ENCODE results near the gene BCDIN3D. TPM values are rescaled to one million over a fixed set of nuclear protein-coding genes. Genes with fewer than 3 reads are reported as not detected.

The BCDIN3D gene
- total and polyA plus RNA-seq, 9 of the 15 experiments (the other 6 are each of a cell fraction or from before 2014, with no cell fraction given) = 3.7 to 6.9 (median 5.6) TPM

GRCh38 chr12:49868952-49869815 lies 26.3 kb upstream of the BCDIN3D start (continued):
- no peak for TF ChIP-seq CHAMP1 (IDR thresholded peaks at IDR 0.05)
- peak in 1 of 3 experiments; percentile 5 for TF ChIP-seq YY1 (IDR thresholded peaks at IDR 0.05; ENCODE audit: borderline replicate concordance in 1 of 3, control insufficient read depth in 1 of 3, extremely low read depth in 1 of 3, insufficient read depth in 3 of 3, insufficient read length in 1 of 3, insufficient replicate concordance in 2 of 3, low read depth in 1 of 3, low read length in 2 of 3)
- TF ChIP-seq SAP30 (IDR thresholded peaks at IDR 0.05; ENCODE audit: borderline replicate concordance, insufficient read depth, low read depth, low read length, poor library complexity, severe bottlenecking) = no peak
- TF ChIP-seq ZFX (CRISPR knock-in tag; IDR thresholded peaks at IDR 0.05) = peak; percentile 59
- peak in 1 of 2 experiments; percentile 87; a peak in 2 of 4 replicates for TF ChIP-seq TEAD1 (CRISPR knock-in tag; IDR thresholded peaks at IDR 0.05)
- TF ChIP-seq ZNF778 (CRISPR knock-in tag; IDR thresholded peaks at IDR 0.05) = no peak
- peak in 1 of 2 experiments; percentile 89 for TF ChIP-seq AFF1 (IDR thresholded peaks at IDR 0.05; ENCODE audit: low read depth in 1 of 2, partially characterized antibody in 2 of 2)
- TF ChIP-seq ETV1 (tag; conservative IDR thresholded peaks at IDR 0.05; ENCODE audit: low read depth) = peak; percentile 78
- peak; percentile 57 for TF ChIP-seq GMEB1 (CRISPR knock-in tag; IDR thresholded peaks at IDR 0.05)
- no peak for TF ChIP-seq ZNF347 (CRISPR knock-in tag; IDR thresholded peaks at IDR 0.05; ENCODE audit: low read depth)
- no peak for TF ChIP-seq MEF2A (IDR thresholded peaks at IDR 0.05; ENCODE audit: control insufficient read depth, low read depth, low read length)
- TF ChIP-seq MYNN (IDR thresholded peaks at IDR 0.05) = peak; percentile 97
- no peak for TF ChIP-seq MYNN (CRISPR knock-in tag; IDR thresholded peaks at IDR 0.05)
- peak; percentile 98 for TF ChIP-seq GATAD2A (IDR thresholded peaks at IDR 0.05)
- TF ChIP-seq ZNF311 (CRISPR knock-in tag; IDR thresholded peaks at IDR 0.05) = peak; percentile 79; the same call in 1 of the 2 replicates
- TF ChIP-seq MXI1 (IDR thresholded peaks at IDR 0.05; ENCODE audit: low read depth, low read length) = no peak
- no peak for TF ChIP-seq NFE2L1 (tag; IDR thresholded peaks at IDR 0.05; ENCODE audit: borderline replicate concordance, low read depth)
- no peak for TF ChIP-seq ZNF165 (CRISPR knock-in tag; IDR thresholded peaks at IDR 0.05; ENCODE audit: borderline replicate concordance)
